Calu3 (cell line): ENCODE results near the gene ZYG11B. TPM values are rescaled to one million over a fixed set of nuclear protein-coding genes. Genes with fewer than 3 reads are reported as not detected.
A peak's percentile ranks its signal among the peaks of the same experiment; 100 is the strongest.
"Not testable (repeated sequence)": the region's sequence is repeated elsewhere in the genome, so short reads cannot be mapped to it uniquely, and the experiment has no call there.

Experiments used
- BruUV-seq: library from RNA; stranded (reverse); fragments of 400-500 nt; replicated peaks from 2 replicates; lab custom pipeline; 2021; lab: Mats Ljungman, UMichigan
- CTCF ChIA-PET: fragments of 300-600 bp; sonication (Branson Sonifier 250); formaldehyde crosslinking; loops from one replicate; lab custom pipeline; 2022; ENCODE audit warnings: antibody characterized with exemption; lab: Charles Lee
- DNase-seq: peaks from one replicate; pipeline ENCODE4 v3.0.0; 2022
- H3K27ac Mint-ChIP-seq: one replicate; pipeline ENCODE4 v1.8.0; 2022; ENCODE audit warnings: mixed read lengths; ENCODE audit not compliant: unreplicated experiment
- H3K27me3 Mint-ChIP-seq: one replicate; pipeline ENCODE4 v1.8.0; 2022; ENCODE audit warnings: mixed read lengths; ENCODE audit not compliant: unreplicated experiment
- H3K36me3 Mint-ChIP-seq: one replicate; pipeline ENCODE4 v1.8.0; 2022; ENCODE audit warnings: mild to moderate bottlenecking, moderate library complexity, mixed read lengths; ENCODE audit not compliant: insufficient read depth, unreplicated experiment
- H3K4me1 Mint-ChIP-seq: one replicate; pipeline ENCODE4 v1.8.0; 2022; ENCODE audit warnings: mild to moderate bottlenecking, low read depth, mixed read lengths; ENCODE audit not compliant: unreplicated experiment
- H3K4me3 Mint-ChIP-seq: one replicate; pipeline ENCODE4 v1.8.0; 2022; ENCODE audit warnings: mild to moderate bottlenecking, low read depth, moderate library complexity, mixed read lengths; ENCODE audit not compliant: unreplicated experiment
- H3K9me3 Mint-ChIP-seq: one replicate; pipeline ENCODE4 v1.8.0; 2022; ENCODE audit warnings: low read depth, mixed read lengths; ENCODE audit not compliant: unreplicated experiment
- intact Hi-C: fragments of 100-400 bp; cut with micrococcal nuclease; formaldehyde crosslinking; loops from one replicate; pipeline ENCODE4 v1.10.0; 2022; ENCODE audit not compliant: unreplicated experiment
- total RNA-seq: library from RNA; stranded (reverse); gene quantifications from 2 replicates; pipeline ENCODE4 v1.2.3, GENCODE V29; 2022
- TF ChIP-seq, protein P1 (sequence below): fragments of 200-600 bp; IDR thresholded peaks from one replicate; pipeline ENCODE4 v1.8.0; 2022; ENCODE audit warnings: antibody characterized with exemption; ENCODE audit not compliant: unreplicated experiment

ZYG11B gene
- total RNA-seq, 1 experiment from 2014 or later: 14.8 TPM

- TF ChIP-seq, protein P1, sequence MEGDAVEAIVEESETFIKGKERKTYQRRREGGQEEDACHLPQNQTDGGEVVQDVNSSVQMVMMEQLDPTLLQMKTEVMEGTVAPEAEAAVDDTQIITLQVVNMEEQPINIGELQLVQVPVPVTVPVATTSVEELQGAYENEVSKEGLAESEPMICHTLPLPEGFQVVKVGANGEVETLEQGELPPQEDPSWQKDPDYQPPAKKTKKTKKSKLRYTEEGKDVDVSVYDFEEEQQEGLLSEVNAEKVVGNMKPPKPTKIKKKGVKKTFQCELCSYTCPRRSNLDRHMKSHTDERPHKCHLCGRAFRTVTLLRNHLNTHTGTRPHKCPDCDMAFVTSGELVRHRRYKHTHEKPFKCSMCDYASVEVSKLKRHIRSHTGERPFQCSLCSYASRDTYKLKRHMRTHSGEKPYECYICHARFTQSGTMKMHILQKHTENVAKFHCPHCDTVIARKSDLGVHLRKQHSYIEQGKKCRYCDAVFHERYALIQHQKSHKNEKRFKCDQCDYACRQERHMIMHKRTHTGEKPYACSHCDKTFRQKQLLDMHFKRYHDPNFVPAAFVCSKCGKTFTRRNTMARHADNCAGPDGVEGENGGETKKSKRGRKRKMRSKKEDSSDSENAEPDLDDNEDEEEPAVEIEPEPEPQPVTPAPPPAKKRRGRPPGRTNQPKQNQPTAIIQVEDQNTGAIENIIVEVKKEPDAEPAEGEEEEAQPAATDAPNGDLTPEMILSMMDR: no peak
- intact Hi-C loops: no loop called here
- Mint-ChIP-seq H3K9me3 (no peaks in the 10 kb centered on the region), H3K36me3 (peaks cover 17% of the 10 kb centered on the region), H3K4me3 (peak overlapping the region; percentile 89), H3K27me3 (peaks cover 13% of the 10 kb centered on the region), H3K4me1 (peaks cover 36% of the 10 kb centered on the region), H3K27ac (no peak overlapping the region)
- no peak for DNase-seq
- CTCF ChIA-PET: interaction anchor here (0.5 to 0.7 kb wide), 4 partner anchors 11 to 1294 kb away, joined by 3 to 4 read pairs (median 4); no protein-coding TSS in a partner anchor
- BruUV-seq: no TSS peak
Observed at GRCh38 chr1:52727956-52728656, 1.9 kb downstream of the ZYG11B start.

DNA sequence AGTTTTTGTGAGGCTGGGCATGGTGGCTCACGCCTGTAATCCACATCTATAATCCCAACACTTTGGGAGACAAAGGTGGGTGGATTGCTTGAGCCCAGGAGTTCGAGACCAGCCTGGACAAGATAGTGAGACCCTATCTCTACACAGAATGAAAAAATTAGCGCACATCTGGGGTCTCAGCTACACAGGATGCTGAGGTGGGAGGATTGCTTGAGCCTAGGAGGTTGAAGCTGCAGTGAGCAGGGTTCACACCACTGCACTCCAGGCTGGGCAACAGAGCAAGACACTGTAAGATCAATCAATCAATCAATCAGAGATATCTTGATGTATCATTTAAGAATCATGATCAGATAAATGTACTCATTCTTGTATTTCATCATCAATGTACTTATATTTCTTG is 7.1 kb downstream of the ZYG11B start:
- Mint-ChIP-seq H3K4me1 (peaks cover 3% of the 10 kb centered on the region), H3K36me3 (no peaks in the 10 kb centered on the region), H3K9me3 (no peaks in the 10 kb centered on the region), H3K27me3 (no peaks in the 10 kb centered on the region), H3K27ac (no peak overlapping the region), H3K4me3 (no peak overlapping the region)
- CTCF ChIA-PET: no interaction called here
- BruUV-seq: no TSS peak
- intact Hi-C loops: no loop called here
- no peak for DNase-seq
- TF ChIP-seq, protein P1: no peak

- BruUV-seq, intact Hi-C loops, H3K4me1 Mint-ChIP-seq, H3K36me3 Mint-ChIP-seq, H3K9me3 Mint-ChIP-seq, DNase-seq, H3K4me3 Mint-ChIP-seq, H3K27me3 Mint-ChIP-seq, H3K27ac Mint-ChIP-seq: not testable (repeated sequence)
- CTCF ChIA-PET: interaction anchor here (0.7 kb wide), 1 partner anchor 1663 kb away, joined by 3 read pairs; no protein-coding TSS in a partner anchor
Observed at GRCh38 chr1:52735371-52735770, 9.1 kb downstream of the ZYG11B start.

DNA sequence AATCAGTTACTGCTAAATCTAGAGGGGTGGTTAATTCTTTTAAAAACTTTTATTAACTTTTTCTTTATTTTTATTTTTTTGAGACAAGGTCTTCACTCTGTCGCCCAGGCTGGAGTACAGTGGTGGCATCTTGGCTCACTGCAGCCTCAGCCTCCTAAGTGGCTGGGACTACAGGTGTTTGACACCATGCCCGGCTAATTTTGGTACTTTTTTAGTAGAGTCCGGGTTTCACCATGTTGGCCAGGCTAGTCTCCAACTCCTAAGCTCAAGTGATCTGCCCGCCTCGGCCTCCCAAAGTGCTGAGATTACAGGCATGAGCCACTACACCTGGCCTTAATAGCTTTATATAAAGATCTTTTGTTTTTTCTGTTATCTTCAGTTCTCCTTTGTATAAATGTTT is 11.9 kb downstream of the ZYG11B start:
- Mint-ChIP-seq H3K9me3 (no peaks in the 10 kb centered on the region), H3K4me3 (no peak overlapping the region), H3K36me3 (no peaks in the 10 kb centered on the region), H3K27me3 (no peaks in the 10 kb centered on the region), H3K4me1 (no peaks in the 10 kb centered on the region), H3K27ac (no peak overlapping the region)
- intact Hi-C loops: no loop called here
- DNase-seq: no peak
- CTCF ChIA-PET: interaction anchor here (0.7 kb wide), 1 partner anchor 9 kb away, joined by 4 read pairs; no protein-coding TSS in a partner anchor
- no TSS peak for BruUV-seq
- TF ChIP-seq, protein P1: no peak

- Mint-ChIP-seq H3K9me3 (no peaks in the 10 kb centered on the region), H3K36me3 (no peaks in the 10 kb centered on the region), H3K27me3 (no peaks in the 10 kb centered on the region), H3K4me3 (no peak overlapping the region), H3K27ac (no peak overlapping the region), H3K4me1 (no peaks in the 10 kb centered on the region)
- TF ChIP-seq, protein P1: no peak
- intact Hi-C loops: no loop called here
- CTCF ChIA-PET: interaction anchor here (0.6 to 0.7 kb wide), 2 partner anchors 10 to 35 kb away, joined by 4 read pairs; no protein-coding TSS in a partner anchor
- DNase-seq: no peak
- no TSS peak for BruUV-seq
Observed at GRCh38 chr1:52738893-52739292, 12.6 kb downstream of the ZYG11B start.
